Small intestine (tissue), 7 donors: Measurements from ENCODE around the gene ACTRT2. TPM values are rescaled to one million over a fixed set of nuclear protein-coding genes. Genes with fewer than 3 reads are reported as not detected.

ENCODE experiments used
- DNase-seq, 2 donors: peaks; one replicate each; pipeline versions ENCODE4 v3.0.0 to v3.0.0-alpha.2; 2013
- FAIRE-seq: peaks from 2 replicates; lab custom pipeline; 2012; peaks lifted over from hg19 to GRCh38; lab: Jason Lieb, UNC
- H3K27ac ChIP-seq, 3 donors: one replicate each; pipeline ENCODE4 v1.5.1; 2013; ENCODE audit warnings: low read length in 2 of 3, mild to moderate bottlenecking in 2 of 3, control low read depth in 1 of 3, inconsistent platforms in 1 of 3, low read depth in 1 of 3, moderate library complexity in 1 of 3
- H3K27me3 ChIP-seq, 3 donors: one replicate each; pipeline ENCODE4 v1.6.1; 2013; ENCODE audit warnings: low read length in 3 of 3, inconsistent platforms in 1 of 3; ENCODE audit not compliant: control insufficient read depth in 3 of 3, insufficient read depth in 3 of 3
- H3K36me3 ChIP-seq, 3 donors: one replicate each; pipeline ENCODE4 v1.6.1; 2013; ENCODE audit warnings: low read length in 3 of 3, inconsistent platforms in 1 of 3, low read depth in 1 of 3, mild to moderate bottlenecking in 1 of 3, moderate library complexity in 1 of 3; ENCODE audit not compliant: control insufficient read depth in 3 of 3, insufficient read depth in 2 of 3
- H3K4me1 ChIP-seq, 3 donors: one replicate each; pipeline ENCODE4 v1.6.1; 2013; ENCODE audit warnings: low read length in 2 of 3, inconsistent platforms in 1 of 3, low read depth in 1 of 3, mild to moderate bottlenecking in 1 of 3, moderate library complexity in 1 of 3; ENCODE audit not compliant: control insufficient read depth in 3 of 3, insufficient read depth in 2 of 3
- H3K4me3 ChIP-seq, 3 donors: one replicate each; pipeline ENCODE4 v1.5.1; 2013; ENCODE audit warnings: low read length in 3 of 3, control low read depth in 1 of 3, inconsistent platforms in 1 of 3, low read depth in 1 of 3, mild to moderate bottlenecking in 1 of 3, moderate library complexity in 1 of 3
- H3K9me3 ChIP-seq, 2 donors: one replicate each; pipeline ENCODE4 v1.6.1; 2013; ENCODE audit warnings: low read depth in 1 of 2, low read length in 1 of 2; ENCODE audit not compliant: control insufficient read depth in 2 of 2, insufficient read depth in 1 of 2
- WGBS, 3 donors: extraction: QIAGEN DNeasy Blood & Tissue Kit; methylation state at CpG; one replicate each; pipeline ENCODE4 v1.1.7; 2013; 5-methylcytosine and 5-hydroxymethylcytosine counted together
- polyA plus RNA-seq, 4 donors: library from polyadenylated mRNA; stranded (reverse) in 3 of 4; unstranded in 1 of 4; fragments of 200-250 nt in 3 of 4; fragments of 120-200 nt in 1 of 4; gene quantifications; one replicate each; pipeline versions ENCODE4 v1.2.1 to v1.2.3, GENCODE V29; 2013
- donor health status: healthy with polysubstance abuse.
- donor health status: control.
- donor health status: control.
- donor health status: Bipolar disorder and iron deficiency.
- donor health status: healthy.

The ACTRT2 gene
- polyA plus RNA-seq, 4 donors = not detected

DNA sequence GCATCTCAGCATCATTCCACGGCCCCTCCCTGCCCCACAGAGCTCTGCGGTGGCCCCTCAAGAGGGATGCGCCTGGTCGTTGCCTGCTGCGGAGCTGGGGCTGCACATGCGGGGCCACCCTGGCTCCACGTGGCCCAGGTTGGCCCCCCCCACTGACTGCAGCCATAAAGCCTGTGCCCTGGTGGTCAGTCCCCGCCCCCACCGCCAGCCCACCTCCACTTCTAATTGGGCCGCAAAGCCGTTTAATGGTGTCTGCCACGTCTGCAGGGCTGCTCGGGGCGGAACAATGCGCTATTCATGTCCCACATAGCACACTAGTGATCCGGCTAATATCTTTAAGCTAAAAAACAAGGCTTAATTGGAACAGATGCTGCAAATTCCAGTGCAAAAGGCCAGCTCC, 33.5 kb upstream of the ACTRT2 start:
- no peaks in the 10 kb centered on the region for H3K9me3 ChIP-seq
- no peaks in the 10 kb centered on the region for H3K4me1 ChIP-seq
- H3K36me3 ChIP-seq = no peaks in the 10 kb centered on the region
- H3K4me3 ChIP-seq = no peak overlapping the region
- 76 to 82% (median 76%) methylated on average over 14 to 16 of the region's 16 CpGs for WGBS, 3 donors
- no peak for FAIRE-seq
- no peak for DNase-seq
- H3K27me3 ChIP-seq = peaks cover 0 to 3% (median 0%) of the 10 kb centered on the region in 3 donors
- H3K27ac ChIP-seq = no peak overlapping the region

DNA sequence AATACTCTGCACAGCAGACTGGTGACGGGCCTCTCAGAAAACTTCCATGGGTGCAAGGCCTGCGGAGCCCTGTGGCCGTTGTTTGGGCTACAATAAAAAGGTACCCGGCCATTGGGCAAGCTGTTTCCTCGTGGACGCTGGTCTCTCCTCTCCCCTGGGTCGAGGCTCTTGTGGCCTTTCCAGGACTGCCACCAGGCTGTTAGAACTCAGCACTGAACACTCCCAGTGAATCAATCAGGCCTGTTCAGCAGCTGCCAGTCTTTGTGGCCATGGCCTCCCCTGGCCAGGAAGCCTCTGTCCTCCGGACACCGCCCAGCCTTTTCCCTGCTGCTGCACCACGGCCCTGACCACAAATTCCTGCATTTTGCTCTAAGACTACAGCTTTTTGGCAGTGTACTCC, 33.0 kb upstream of the ACTRT2 start:
- no peak for DNase-seq
- H3K27me3 ChIP-seq = peaks cover 0 to 3% (median 0%) of the 10 kb centered on the region in 3 donors
- no peak overlapping the region for H3K27ac ChIP-seq
- no peaks in the 10 kb centered on the region for H3K4me1 ChIP-seq
- H3K36me3 ChIP-seq = no peaks in the 10 kb centered on the region
- H3K4me3 ChIP-seq = no peak overlapping the region
- no peak for FAIRE-seq
- H3K9me3 ChIP-seq = no peaks in the 10 kb centered on the region
- WGBS, 3 donors = 77 to 80% (median 78%) methylated on average over 10 of the region's 10 CpGs

DNA sequence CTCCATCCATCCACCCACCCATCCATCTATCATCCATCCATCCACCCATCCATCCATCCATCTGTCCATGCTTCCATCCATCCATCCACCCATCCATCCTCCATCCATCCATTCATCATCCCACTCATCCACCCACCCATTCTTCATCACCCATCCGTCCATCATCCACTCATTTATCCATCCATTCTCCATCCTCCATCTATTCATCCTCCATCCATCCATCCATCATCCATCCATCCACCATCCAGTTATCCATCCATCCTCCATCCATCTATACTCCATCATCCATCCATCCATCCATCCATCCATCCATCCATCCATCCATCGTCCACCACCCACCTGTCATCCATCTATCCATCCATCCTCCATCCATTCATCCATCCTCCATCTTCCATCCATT, 32.1 kb upstream of the ACTRT2 start:
- 80 to 93% (median 85%) methylated on average over 2 of the region's 2 CpGs for WGBS, 3 donors
- H3K4me1 ChIP-seq = no peaks in the 10 kb centered on the region
- no peak for FAIRE-seq
- no peak for DNase-seq
- H3K36me3 ChIP-seq = no peaks in the 10 kb centered on the region
- H3K27me3 ChIP-seq = peaks cover 0 to 3% (median 0%) of the 10 kb centered on the region in 3 donors
- no peak overlapping the region for H3K4me3 ChIP-seq
- H3K27ac ChIP-seq = no peak overlapping the region
- peaks cover 0 to 6% of the 10 kb centered on the region in 2 donors for H3K9me3 ChIP-seq

GRCh38 chr1:2989976-2990375, 31.3 kb upstream of the ACTRT2 start:
- H3K9me3 ChIP-seq = peaks cover 0 to 8% of the 10 kb centered on the region in 2 donors
- FAIRE-seq = no peak
- H3K4me1 ChIP-seq = no peaks in the 10 kb centered on the region
- no peaks in the 10 kb centered on the region for H3K36me3 ChIP-seq
- no peak for DNase-seq
- H3K27me3 ChIP-seq = peaks cover 0 to 3% (median 0%) of the 10 kb centered on the region in 3 donors
- H3K4me3 ChIP-seq = no peak overlapping the region
- WGBS, 3 donors = 80 to 86% (median 81%) methylated on average over 7 of the region's 7 CpGs
- H3K27ac ChIP-seq = no peak overlapping the region

DNA sequence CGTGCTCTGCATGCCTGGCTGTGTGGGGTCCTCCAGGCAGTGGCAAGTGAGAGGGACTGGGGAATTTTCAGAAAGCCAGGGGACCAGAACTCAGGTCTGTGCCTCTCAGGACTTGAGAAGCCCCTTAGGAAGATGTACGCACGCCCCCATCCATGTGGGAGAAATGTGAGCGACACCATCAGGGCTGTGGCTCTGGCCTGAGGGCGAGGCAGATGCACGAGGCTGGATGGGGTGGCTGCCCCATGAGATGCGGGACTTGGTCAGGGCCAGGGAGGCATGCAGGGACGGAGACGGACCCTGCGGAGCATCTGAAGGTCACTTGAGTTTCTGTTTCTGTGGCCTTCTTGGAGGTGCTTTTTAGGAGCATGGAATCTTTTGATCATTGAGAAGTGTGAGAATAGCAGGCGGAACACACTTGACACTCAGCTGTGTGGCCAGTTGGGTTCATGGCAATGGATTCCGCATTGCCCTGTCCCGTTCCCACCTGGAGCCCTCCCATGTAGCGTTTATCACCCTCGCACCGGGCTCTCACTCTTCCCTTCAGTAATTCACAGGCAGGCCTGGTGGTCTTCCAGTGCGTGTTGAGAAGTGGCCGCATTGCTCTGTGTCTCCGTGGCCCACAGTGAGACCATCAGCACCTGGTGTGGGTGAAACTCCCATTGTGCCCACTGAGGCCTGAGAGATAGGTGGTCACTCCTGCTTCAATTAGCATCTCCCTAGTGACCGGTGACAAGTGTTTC, 30.7 kb upstream of the ACTRT2 start:
- H3K36me3 ChIP-seq = no peaks in the 10 kb centered on the region

GRCh38 chr1:2991753-2992495, 29.3 kb upstream of the ACTRT2 start:
- H3K4me3 ChIP-seq = no peak overlapping the region
- H3K4me1 ChIP-seq = no peaks in the 10 kb centered on the region
- H3K27ac ChIP-seq = no peak overlapping the region
- FAIRE-seq = no peak
- 80 to 86% (median 85%) methylated on average over 18 of the region's 18 CpGs for WGBS, 3 donors
- no peaks in the 10 kb centered on the region for H3K36me3 ChIP-seq
- no peak for DNase-seq
- H3K9me3 ChIP-seq = peaks cover 0 to 8% of the 10 kb centered on the region in 2 donors
- H3K27me3 ChIP-seq = peaks cover 0 to 3% (median 0%) of the 10 kb centered on the region in 3 donors

More for the DNA sequence above, 30.7 kb upstream of the ACTRT2 start:
- Histone ChIP-seq H3K4me3 (no peak overlapping the region), H3K9me3 (peaks cover 0 to 8% of the 10 kb centered on the region in 2 donors), H3K4me1 (no peaks in the 10 kb centered on the region), H3K27ac (no peak overlapping the region), H3K27me3 (peaks cover 0 to 3% (median 0%) of the 10 kb centered on the region in 3 donors)
- WGBS, 3 donors = 87 to 92% (median 89%) methylated on average over 20 of the region's 20 CpGs
- FAIRE-seq (no peak), DNase-seq (no peak)

DNA sequence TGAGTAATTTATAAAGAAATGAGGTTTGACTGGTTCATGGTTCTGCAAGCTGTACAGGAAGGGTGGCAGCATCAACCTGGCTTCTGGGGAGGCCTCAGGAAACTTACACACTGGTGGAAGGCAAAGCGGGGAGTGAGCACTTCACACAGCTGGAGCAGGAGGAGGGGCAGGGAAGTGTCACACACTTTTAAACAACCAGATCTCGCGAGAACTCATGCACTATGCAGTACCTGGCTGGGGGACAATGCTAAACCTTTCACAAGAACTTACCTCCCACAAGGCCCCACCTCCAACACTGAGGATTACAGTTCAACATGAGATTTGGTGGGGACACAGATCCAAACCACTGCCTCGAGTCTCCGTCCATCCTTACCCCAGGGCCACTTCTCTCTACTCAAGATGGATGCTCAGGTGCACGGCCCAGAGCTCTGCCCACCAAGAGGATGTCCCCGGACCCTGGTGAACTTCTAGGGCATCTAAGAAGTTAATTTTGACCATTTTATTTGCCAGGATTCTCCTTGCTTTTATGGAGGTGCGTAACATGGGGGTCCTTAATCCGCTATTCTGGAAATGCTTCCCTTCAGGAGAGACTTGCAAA, 22.7 kb upstream of the ACTRT2 start:
- WGBS, 3 donors = 79 to 83% (median 81%) methylated on average over 9 of the region's 9 CpGs
- H3K4me1 ChIP-seq = no peaks in the 10 kb centered on the region

GRCh38 chr1:2999138-2999537, 22.1 kb upstream of the ACTRT2 start:
- DNase-seq (no peak), FAIRE-seq (no peak)
- peaks cover 0 to 3% of the 10 kb centered on the region in 2 donors for H3K9me3 ChIP-seq
- no peaks in the 10 kb centered on the region for H3K36me3 ChIP-seq
- H3K4me1 ChIP-seq = no peaks in the 10 kb centered on the region
- H3K4me3 ChIP-seq = no peak overlapping the region
- WGBS, 3 donors = 84 to 87% (median 84%) methylated on average over 2 of the region's 2 CpGs
- no peak overlapping the region for H3K27ac ChIP-seq
- H3K27me3 ChIP-seq = peaks cover 0 to 5% (median 0%) of the 10 kb centered on the region in 3 donors

More for the DNA sequence above, 22.7 kb upstream of the ACTRT2 start:
- Histone ChIP-seq H3K9me3 (peaks cover 0 to 8% of the 10 kb centered on the region in 2 donors), H3K27me3 (peaks cover 0 to 5% (median 0%) of the 10 kb centered on the region in 3 donors), H3K36me3 (no peaks in the 10 kb centered on the region), H3K4me3 (no peak overlapping the region), H3K27ac (no peak overlapping the region)
- no peak for DNase-seq
- no peak for FAIRE-seq
